AML-193 (cell line): Measurements from ENCODE around the gene SMIM41.
A peak's percentile ranks its signal among the peaks of the same experiment; 100 is the strongest.

Experiments used
- DNase-seq, 2 experiments: peaks; one replicate each; lab custom pipeline; 2025; lab: John Stamatoyannopoulos, UW

Gene SMIM41

GRCh38 chr12:52050758-52051541 is 28.6 kb upstream of the SMIM41 start, which contains the start of gene NR4A1:
NR4A1 (plus strand) TSS chr12:52051442; CDS start chr12:52054329, 2,887 bp downstream.
- peak; percentile 48 to 64 for DNase-seq

- DNase-seq = no peak
These were observed 26.9 kb upstream of the SMIM41 start for GRCh38 chr12:52052468-52053186.

GRCh38 chr12:52053536-52054209 is 25.8 kb upstream of the SMIM41 start:
- DNase-seq = no peak

- DNase-seq = no peak
These were observed 25.2 kb upstream of the SMIM41 start for GRCh38 chr12:52054231-52054832.

GRCh38 chr12:52054833-52055730 is 24.4 kb upstream of the SMIM41 start:
- no peak for DNase-seq

GRCh38 chr12:52055731-52056711 is 23.5 kb upstream of the SMIM41 start:
- no peak for DNase-seq

- DNase-seq = no peak
These were observed 22.5 kb upstream of the SMIM41 start for GRCh38 chr12:52056801-52057637.

GRCh38 chr12:52057638-52058576 is 21.6 kb upstream of the SMIM41 start:
- no peak for DNase-seq

GRCh38 chr12:52058631-52059361 is 20.7 kb upstream of the SMIM41 start:
- DNase-seq = no peak

GRCh38 chr12:52059582-52060497 is 19.7 kb upstream of the SMIM41 start:
- DNase-seq = no peak

GRCh38 chr12:52060498-52061177 is 18.9 kb upstream of the SMIM41 start:
- no peak for DNase-seq

- DNase-seq = no peak
These were observed 17.9 kb upstream of the SMIM41 start for GRCh38 chr12:52061470-52062166.

- DNase-seq = no peak
These were observed 17.1 kb upstream of the SMIM41 start for GRCh38 chr12:52062167-52063081.
